ENCODE measurements around the gene CALCB. TPM values are rescaled to one million over a fixed set of nuclear protein-coding genes. Genes with fewer than 3 reads are reported as not detected.

CALCB gene
- polyA plus RNA-seq, 3 donors, result not detected

DNA sequence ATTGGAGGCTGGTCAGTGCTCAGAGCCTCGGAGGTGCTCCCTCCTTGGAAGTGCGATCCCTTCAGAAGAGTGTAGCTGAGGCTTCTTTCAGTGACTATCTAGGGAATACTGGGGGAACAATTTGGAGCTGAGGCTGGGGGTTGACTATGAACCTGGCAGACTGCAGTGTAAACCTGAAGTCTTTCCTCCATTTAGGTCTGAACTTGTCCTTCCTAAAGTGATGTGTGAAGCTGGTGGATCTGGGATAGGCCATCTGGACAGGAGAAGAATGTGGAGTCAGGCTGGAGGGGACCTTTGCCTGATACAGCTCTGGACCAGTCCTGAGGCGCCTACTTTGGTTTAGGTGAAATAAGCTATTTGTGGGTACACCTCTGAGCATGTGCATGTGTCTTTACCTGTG is 37.8 kb downstream of the CALCB start:
- no peak overlapping the region for H3K4me2 ChIP-seq (replicated peaks; ENCODE audit: extremely low read depth, low read length, poor library complexity, severe bottlenecking)
- no peaks in the 10 kb centered on the region for H3K79me2 ChIP-seq (ENCODE audit: insufficient read depth, low read length)
- H3K36me3 ChIP-seq (replicated peaks in 1 of 2; ENCODE audit: control insufficient read depth in 1 of 2, insufficient read depth in 2 of 2, low read length in 2 of 2), result no peaks in the 10 kb centered on the region
- Mint-ChIP-seq H3K4me1 (peaks cover 27% of the 10 kb centered on the region), H3K9me3 (peaks cover 0 to 11% (median 0%) of the 10 kb centered on the region in 7 donors), H3K27me3 (ENCODE audit: low read depth in 3 of 3) (peaks cover 14 to 27% (median 17%) of the 10 kb centered on the region in 3 donors), H3K4me3 (no peak overlapping the region), H3K36me3 (no peaks in the 10 kb centered on the region), H3K27ac (no peak overlapping the region)
- H3K9ac ChIP-seq (ENCODE audit: insufficient read depth, low read length, poor library complexity, severe bottlenecking), result no peak overlapping the region
- H3K9me3 ChIP-seq (replicated peaks in 1 of 2; ENCODE audit: control insufficient read depth in 1 of 2, insufficient read depth in 1 of 2, low read length in 2 of 2), result no peaks in the 10 kb centered on the region
- H4K20me1 ChIP-seq (ENCODE audit: insufficient read depth, low read length), result no peaks in the 10 kb centered on the region
- peaks cover 3 to 20% of the 10 kb centered on the region in 2 donors for H3K27me3 ChIP-seq (ENCODE audit: control insufficient read depth in 2 of 2, insufficient read depth in 2 of 2, low read length in 2 of 2)
- no peak for DNase-seq
- H2AFZ ChIP-seq (ENCODE audit: insufficient read depth, low read depth, low read length, poor library complexity, severe bottlenecking), result no peak overlapping the region
- 97% methylated on average over 3 of the region's 3 CpGs for WGBS (ENCODE audit: insufficient coverage)
- intact Hi-C loops (cut with micrococcal nuclease), result no loop called here
- TF ChIP-seq, protein P1, sequence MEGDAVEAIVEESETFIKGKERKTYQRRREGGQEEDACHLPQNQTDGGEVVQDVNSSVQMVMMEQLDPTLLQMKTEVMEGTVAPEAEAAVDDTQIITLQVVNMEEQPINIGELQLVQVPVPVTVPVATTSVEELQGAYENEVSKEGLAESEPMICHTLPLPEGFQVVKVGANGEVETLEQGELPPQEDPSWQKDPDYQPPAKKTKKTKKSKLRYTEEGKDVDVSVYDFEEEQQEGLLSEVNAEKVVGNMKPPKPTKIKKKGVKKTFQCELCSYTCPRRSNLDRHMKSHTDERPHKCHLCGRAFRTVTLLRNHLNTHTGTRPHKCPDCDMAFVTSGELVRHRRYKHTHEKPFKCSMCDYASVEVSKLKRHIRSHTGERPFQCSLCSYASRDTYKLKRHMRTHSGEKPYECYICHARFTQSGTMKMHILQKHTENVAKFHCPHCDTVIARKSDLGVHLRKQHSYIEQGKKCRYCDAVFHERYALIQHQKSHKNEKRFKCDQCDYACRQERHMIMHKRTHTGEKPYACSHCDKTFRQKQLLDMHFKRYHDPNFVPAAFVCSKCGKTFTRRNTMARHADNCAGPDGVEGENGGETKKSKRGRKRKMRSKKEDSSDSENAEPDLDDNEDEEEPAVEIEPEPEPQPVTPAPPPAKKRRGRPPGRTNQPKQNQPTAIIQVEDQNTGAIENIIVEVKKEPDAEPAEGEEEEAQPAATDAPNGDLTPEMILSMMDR (IDR thresholded peaks at IDR 0.05), result no peak
- H3K4me3 ChIP-seq (replicated peaks in 1 of 3; ENCODE audit: low read depth in 2 of 3, low read length in 3 of 3), result no peak overlapping the region
- no peak overlapping the region for H3K27ac ChIP-seq (ENCODE audit: low read depth in 1 of 2, low read length in 2 of 2)
- peaks cover 14 to 16% of the 10 kb centered on the region in 2 donors for H3K4me1 ChIP-seq (ENCODE audit: control insufficient read depth in 1 of 2, insufficient read depth in 2 of 2, low read length in 2 of 2)

DNA sequence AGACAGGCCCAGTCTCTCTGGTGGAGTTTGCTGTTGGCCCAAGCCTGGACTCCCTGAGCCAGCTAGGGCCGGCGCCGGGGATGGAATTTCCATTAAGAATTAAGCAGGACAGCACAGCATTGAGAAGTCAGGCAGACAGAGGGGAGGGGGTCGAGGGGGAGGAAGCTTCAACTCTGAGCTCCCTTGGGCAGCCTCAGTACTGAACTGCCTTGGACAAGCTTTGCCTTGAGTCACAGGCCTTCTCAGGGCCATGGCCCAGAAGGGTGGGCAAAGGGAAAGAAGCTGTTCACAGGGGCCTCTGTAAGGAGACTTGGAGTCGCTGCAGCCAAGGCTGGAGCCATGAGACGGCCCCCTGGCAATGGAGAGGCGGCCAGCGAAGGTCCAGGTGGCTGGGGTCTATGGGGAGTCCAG is 38.7 kb downstream of the CALCB start:
- H3K27ac ChIP-seq (ENCODE audit: low read depth in 1 of 2, low read length in 2 of 2), result no peak overlapping the region
- H3K36me3 Mint-ChIP-seq, result no peaks in the 10 kb centered on the region
- peaks cover 3 to 23% of the 10 kb centered on the region in 2 donors for H3K27me3 ChIP-seq (ENCODE audit: control insufficient read depth in 2 of 2, insufficient read depth in 2 of 2, low read length in 2 of 2)
- H3K79me2 ChIP-seq (ENCODE audit: insufficient read depth, low read length), result no peaks in the 10 kb centered on the region
- H3K9me3 ChIP-seq (replicated peaks in 1 of 2; ENCODE audit: control insufficient read depth in 1 of 2, insufficient read depth in 1 of 2, low read length in 2 of 2), result no peaks in the 10 kb centered on the region
- intact Hi-C loops (cut with micrococcal nuclease), result no loop called here
- no peak overlapping the region for H3K4me3 ChIP-seq (replicated peaks in 1 of 3; ENCODE audit: low read depth in 2 of 3, low read length in 3 of 3)
- peaks cover 14 to 16% of the 10 kb centered on the region in 2 donors for H3K4me1 ChIP-seq (ENCODE audit: control insufficient read depth in 1 of 2, insufficient read depth in 2 of 2, low read length in 2 of 2)
- peaks cover 13 to 30% (median 19%) of the 10 kb centered on the region in 3 donors for H3K27me3 Mint-ChIP-seq (ENCODE audit: low read depth in 3 of 3)
- H3K4me2 ChIP-seq (replicated peaks; ENCODE audit: extremely low read depth, low read length, poor library complexity, severe bottlenecking), result no peak overlapping the region
- no peak overlapping the region for H2AFZ ChIP-seq (ENCODE audit: insufficient read depth, low read depth, low read length, poor library complexity, severe bottlenecking)
- peaks cover 0 to 11% (median 1%) of the 10 kb centered on the region in 7 donors for H3K9me3 Mint-ChIP-seq
- no peak overlapping the region for H3K27ac Mint-ChIP-seq
- H3K36me3 ChIP-seq (replicated peaks in 1 of 2; ENCODE audit: control insufficient read depth in 1 of 2, insufficient read depth in 2 of 2, low read length in 2 of 2), result no peaks in the 10 kb centered on the region
- no peak overlapping the region for H3K4me3 Mint-ChIP-seq
- no peak for DNase-seq
- peaks cover 27% of the 10 kb centered on the region for H3K4me1 Mint-ChIP-seq
- TF ChIP-seq, protein P1 (IDR thresholded peaks at IDR 0.05), result no peak
- H3K9ac ChIP-seq (ENCODE audit: insufficient read depth, low read length, poor library complexity, severe bottlenecking), result no peak overlapping the region
- WGBS (ENCODE audit: insufficient coverage), result 94% methylated on average over 4 of the region's 8 CpGs
- H4K20me1 ChIP-seq (ENCODE audit: insufficient read depth, low read length), result no peaks in the 10 kb centered on the region

Data from CD14-positive monocyte (primary cell).